CD8-positive, alpha-beta memory T cell (primary cell): Measurements from ENCODE around the gene ERC2. TPM values are rescaled to one million over a fixed set of nuclear protein-coding genes. Genes with fewer than 3 reads are reported as not detected.

ENCODE experiments used
- CTCF ChIA-PET: fragments of 350-600 bp; sonication (Branson Sonifier 250); formaldehyde crosslinking; loops from one replicate; lab custom pipeline; 2021; ENCODE audit warnings: antibody characterized with exemption; lab: Charles Lee
- POLR2A ChIA-PET: fragments of 350-600 bp; sonication (Branson Sonifier 250); formaldehyde crosslinking; loops from one replicate; lab custom pipeline; 2021; ENCODE audit warnings: antibody characterized with exemption; lab: Charles Lee
- DNase-seq, 5 donors: peaks; one replicate each; pipeline versions ENCODE4 v3.0.0 to v3.0.0-alpha.2; 2020 to 2022; ENCODE audit warnings: mixed read lengths in 1 of 5
- H3K27ac ChIP-seq: one replicate; pipeline ENCODE4 v1.7.0; 2013; ENCODE audit warnings: low read depth, mild to moderate bottlenecking, low read length, moderate library complexity
- H3K27me3 ChIP-seq: 2 replicates; pipeline ENCODE4 v1.7.0; 2013; ENCODE audit warnings: low read length, mild to moderate bottlenecking; ENCODE audit not compliant: insufficient read depth, poor library complexity, severe bottlenecking
- H3K36me3 ChIP-seq: 2 replicates; pipeline ENCODE4 v1.7.0; 2013; ENCODE audit warnings: mild to moderate bottlenecking, low read length, moderate library complexity; ENCODE audit not compliant: insufficient read depth
- H3K4me1 ChIP-seq: 2 replicates; pipeline ENCODE4 v1.7.0; 2013; ENCODE audit warnings: mild to moderate bottlenecking, low read length, moderate library complexity; ENCODE audit not compliant: insufficient read depth
- H3K4me3 ChIP-seq: 2 replicates; pipeline ENCODE4 v1.7.0; 2013; ENCODE audit warnings: mild to moderate bottlenecking, low read length
- H3K9me3 ChIP-seq: 2 replicates; pipeline ENCODE4 v1.7.0; 2013; ENCODE audit warnings: mild to moderate bottlenecking, low read length
- H3K27ac Mint-ChIP-seq, 8 donors: one replicate each; pipeline ENCODE4 v1.8.0; 2020 to 2021; ENCODE audit warnings: mixed read lengths in 8 of 8, mild to moderate bottlenecking in 6 of 8, inconsistent platforms in 3 of 8, moderate library complexity in 3 of 8
- H3K27me3 Mint-ChIP-seq, 2 donors: one replicate each; pipeline ENCODE4 v1.8.0; 2020 to 2021; ENCODE audit warnings: mixed read lengths in 2 of 2, mild to moderate bottlenecking in 1 of 2, moderate library complexity in 1 of 2
- H3K36me3 Mint-ChIP-seq, 3 donors: one replicate each; pipeline ENCODE4 v1.8.0; 2020 to 2021; ENCODE audit warnings: mixed read lengths in 3 of 3, inconsistent platforms in 1 of 3, mild to moderate bottlenecking in 1 of 3
- H3K4me1 Mint-ChIP-seq, 3 donors: one replicate each; pipeline ENCODE4 v1.8.0; 2020 to 2021; ENCODE audit warnings: mixed read lengths in 3 of 3, inconsistent platforms in 1 of 3, mild to moderate bottlenecking in 1 of 3
- H3K4me3 Mint-ChIP-seq, 7 donors: one replicate each; pipeline ENCODE4 v1.8.0; 2020 to 2021; ENCODE audit warnings: mixed read lengths in 7 of 7, mild to moderate bottlenecking in 6 of 7, moderate library complexity in 4 of 7, inconsistent platforms in 2 of 7
- H3K9me3 Mint-ChIP-seq, 5 donors: one replicate each; pipeline ENCODE4 v1.8.0; 2020 to 2022; ENCODE audit warnings: mixed read lengths in 5 of 5, mild to moderate bottlenecking in 3 of 5, moderate library complexity in 2 of 5, inconsistent platforms in 1 of 5
- polyA plus RNA-seq: library from polyadenylated mRNA; unstranded; fragments of 300-500 nt; fragmentation: Illumina TruSeq; gene quantifications from one replicate; pipeline ENCODE4 v1.2.3, GENCODE V29; 2021
- total RNA-seq, 2 experiments: library from RNA; stranded (reverse); gene quantifications; one replicate each; pipeline ENCODE4 v1.2.3, GENCODE V29; 2021

Gene ERC2
- total and polyA plus RNA-seq, 3 experiments from 2014 or later = not detected

- no peak overlapping the region for H3K27ac Mint-ChIP-seq
Measured at GRCh38 chr3:55782807-55783206, 685.5 kb downstream of the ERC2 start.

DNA sequence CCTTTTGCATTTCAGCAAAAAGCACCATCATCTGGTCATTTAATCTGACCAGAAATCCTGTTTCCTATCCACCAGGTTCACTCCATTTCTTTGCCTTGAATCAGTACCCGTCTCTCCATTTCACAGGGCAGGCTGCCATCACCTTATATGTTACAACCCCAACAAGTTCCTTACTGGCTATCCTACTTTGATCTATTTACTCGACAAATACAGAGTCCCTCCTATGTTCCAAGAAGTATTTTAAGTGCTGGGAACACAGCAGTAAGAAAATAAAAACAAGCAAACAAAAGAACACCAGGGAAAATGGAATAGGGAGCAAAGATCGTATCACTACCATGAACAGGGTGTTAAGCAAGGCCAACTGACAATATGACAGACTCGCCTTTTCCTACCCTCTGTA, 685.9 kb downstream of the ERC2 start:
- no peaks in the 10 kb centered on the region for H3K9me3 ChIP-seq
- no peaks in the 10 kb centered on the region for H3K27me3 Mint-ChIP-seq
- H3K27ac Mint-ChIP-seq = no peak overlapping the region
- peaks cover 0 to 4% (median 0%) of the 10 kb centered on the region in 5 donors for H3K9me3 Mint-ChIP-seq
- no peak overlapping the region for H3K4me3 Mint-ChIP-seq
- POLR2A ChIA-PET = no interaction called here
- DNase-seq = no peak
- H3K4me3 ChIP-seq = no peak overlapping the region
- CTCF ChIA-PET = no interaction called here
- no peaks in the 10 kb centered on the region for H3K27me3 ChIP-seq
- H3K36me3 ChIP-seq = no peaks in the 10 kb centered on the region
- no peak overlapping the region for H3K27ac ChIP-seq
- H3K4me1 Mint-ChIP-seq = no peaks in the 10 kb centered on the region
- H3K36me3 Mint-ChIP-seq = no peaks in the 10 kb centered on the region
- no peaks in the 10 kb centered on the region for H3K4me1 ChIP-seq

More at GRCh38 chr3:55782807-55783206, 685.5 kb downstream of the ERC2 start:
- H3K36me3 ChIP-seq = no peaks in the 10 kb centered on the region
- POLR2A ChIA-PET = no interaction called here
- no peaks in the 10 kb centered on the region for H3K27me3 ChIP-seq
- DNase-seq = no peak
- H3K9me3 ChIP-seq = no peaks in the 10 kb centered on the region
- H3K27ac ChIP-seq = no peak overlapping the region
- CTCF ChIA-PET = no interaction called here
- H3K4me3 Mint-ChIP-seq = no peak overlapping the region
- H3K4me1 ChIP-seq = no peaks in the 10 kb centered on the region
- no peaks in the 10 kb centered on the region for H3K36me3 Mint-ChIP-seq
- H3K4me1 Mint-ChIP-seq = no peaks in the 10 kb centered on the region
- H3K9me3 Mint-ChIP-seq = peaks cover 0 to 4% (median 0%) of the 10 kb centered on the region in 5 donors
- H3K27me3 Mint-ChIP-seq = no peaks in the 10 kb centered on the region
- H3K4me3 ChIP-seq = no peak overlapping the region

GRCh38 chr3:55780913-55781312, 687.4 kb downstream of the ERC2 start:
- ChIA-PET POLR2A (no interaction called here), CTCF (no interaction called here)
- H3K9me3 ChIP-seq = no peaks in the 10 kb centered on the region
- no peaks in the 10 kb centered on the region for H3K27me3 ChIP-seq
- Mint-ChIP-seq H3K36me3 (no peaks in the 10 kb centered on the region), H3K9me3 (peaks cover 0 to 9% (median 0%) of the 10 kb centered on the region in 5 donors), H3K4me1 (no peaks in the 10 kb centered on the region), H3K27me3 (no peaks in the 10 kb centered on the region), H3K27ac (no peak overlapping the region), H3K4me3 (no peak overlapping the region)
- no peak overlapping the region for H3K4me3 ChIP-seq
- H3K27ac ChIP-seq = no peak overlapping the region
- no peaks in the 10 kb centered on the region for H3K36me3 ChIP-seq
- no peaks in the 10 kb centered on the region for H3K4me1 ChIP-seq
- DNase-seq = no peak

DNA sequence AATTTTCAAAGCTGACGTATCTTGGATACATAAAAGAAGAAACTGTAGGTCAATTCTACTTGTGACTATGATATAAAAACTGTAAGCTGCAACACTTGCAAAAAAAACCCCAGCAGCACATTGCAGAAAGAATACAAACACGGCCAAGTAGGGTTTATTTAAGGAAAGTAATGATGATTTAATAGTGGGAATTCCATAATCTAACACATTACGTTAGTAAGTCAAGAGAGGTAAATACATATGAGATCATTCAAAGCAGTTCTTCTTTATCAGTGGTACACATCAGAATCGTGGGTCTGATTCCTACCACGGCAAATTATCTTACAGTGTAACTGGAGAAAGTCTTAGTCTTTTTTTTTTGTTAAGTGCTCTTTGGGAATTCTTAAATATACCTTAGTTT, 688.7 kb downstream of the ERC2 start:
- CTCF ChIA-PET = no interaction called here
- Mint-ChIP-seq H3K9me3 (peaks cover 0 to 9% (median 2%) of the 10 kb centered on the region in 5 donors), H3K4me1 (no peaks in the 10 kb centered on the region)

DNA sequence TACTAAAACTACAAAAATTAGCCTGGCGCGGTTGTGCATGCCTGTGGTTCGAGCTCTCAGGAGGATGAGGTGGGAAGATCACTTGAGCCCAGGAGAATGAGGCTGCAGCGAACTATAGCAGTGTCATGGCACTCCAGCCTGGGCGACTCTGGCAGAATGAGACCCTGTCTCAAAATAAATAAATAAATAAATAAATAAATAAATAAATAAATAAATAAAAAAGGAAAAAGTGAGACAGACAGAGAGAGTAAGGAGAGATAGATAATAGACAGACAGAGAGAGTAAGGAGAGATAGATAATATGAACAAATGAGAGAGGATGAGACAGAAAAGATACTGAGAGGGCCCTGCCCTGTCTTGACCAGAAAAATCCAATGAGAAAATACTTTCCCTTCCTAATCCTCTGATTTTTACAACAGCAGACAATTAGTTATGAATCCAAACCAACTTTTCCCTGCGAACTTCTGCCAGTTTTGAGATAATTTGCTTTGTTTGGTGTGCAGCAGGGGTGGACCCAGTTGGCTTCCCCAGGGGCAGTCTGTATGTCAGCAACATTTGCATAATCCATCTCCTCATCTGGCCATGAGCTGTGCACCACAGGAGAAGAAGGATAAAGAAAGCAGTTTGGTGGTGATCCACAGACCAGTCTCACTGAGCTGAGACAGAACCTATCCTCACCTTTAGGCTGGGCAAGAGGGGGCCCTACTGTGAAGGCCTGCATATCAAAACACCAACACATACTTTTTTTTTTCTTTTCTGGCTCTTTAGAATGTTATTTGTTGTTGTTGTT, 692.7 kb downstream of the ERC2 start:
- Histone ChIP-seq H3K9me3 (no peaks in the 10 kb centered on the region), H3K27ac (no peak overlapping the region), H3K4me3 (no peak overlapping the region), H3K36me3 (no peaks in the 10 kb centered on the region), H3K27me3 (no peaks in the 10 kb centered on the region), H3K4me1 (no peaks in the 10 kb centered on the region)
- Mint-ChIP-seq H3K27me3 (peaks cover 0 to 1% of the 10 kb centered on the region in 2 donors), H3K4me3 (no peak overlapping the region), H3K36me3 (peaks cover 0 to 3% (median 0%) of the 10 kb centered on the region in 3 donors), H3K4me1 (no peaks in the 10 kb centered on the region), H3K9me3 (peaks cover 0 to 10% (median 5%) of the 10 kb centered on the region in 5 donors), H3K27ac (no peak overlapping the region)
- ChIA-PET POLR2A (no interaction called here), CTCF (no interaction called here)
- no peak for DNase-seq

More for the DNA sequence above, 688.7 kb downstream of the ERC2 start:
- Histone ChIP-seq H3K4me3 (no peak overlapping the region), H3K4me1 (no peaks in the 10 kb centered on the region), H3K27me3 (no peaks in the 10 kb centered on the region), H3K27ac (no peak overlapping the region), H3K9me3 (no peaks in the 10 kb centered on the region), H3K36me3 (no peaks in the 10 kb centered on the region)
- DNase-seq = no peak
- Mint-ChIP-seq H3K27me3 (no peaks in the 10 kb centered on the region), H3K36me3 (no peaks in the 10 kb centered on the region), H3K27ac (no peak overlapping the region), H3K4me3 (no peak overlapping the region)
- POLR2A ChIA-PET = no interaction called here

DNA sequence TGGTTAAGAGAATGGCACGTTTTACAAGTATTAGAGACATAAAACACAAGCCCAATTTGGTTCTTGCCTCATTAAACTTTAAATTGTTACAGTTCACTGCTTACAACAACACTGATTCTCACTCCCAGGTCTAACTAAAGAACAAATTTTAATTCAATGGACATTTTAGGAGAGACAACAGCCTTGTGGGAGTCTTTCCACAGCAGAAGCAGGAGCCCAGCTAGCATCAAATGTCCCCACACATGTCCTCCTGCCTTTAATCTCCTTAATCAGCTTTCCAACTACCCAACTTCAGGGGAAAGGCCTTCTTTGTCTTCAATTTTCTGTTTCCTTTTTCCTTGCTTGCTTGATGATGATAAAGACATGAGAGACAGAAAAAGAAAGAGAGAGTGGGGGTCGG, 693.4 kb downstream of the ERC2 start:
- Histone ChIP-seq H3K4me1 (no peaks in the 10 kb centered on the region), H3K36me3 (no peaks in the 10 kb centered on the region), H3K4me3 (no peak overlapping the region), H3K27me3 (no peaks in the 10 kb centered on the region), H3K9me3 (no peaks in the 10 kb centered on the region), H3K27ac (no peak overlapping the region)
- H3K4me1 Mint-ChIP-seq = no peaks in the 10 kb centered on the region
- H3K4me3 Mint-ChIP-seq = no peak overlapping the region
- H3K27ac Mint-ChIP-seq = no peak overlapping the region
- CTCF ChIA-PET = no interaction called here
- peaks cover 0 to 3% (median 0%) of the 10 kb centered on the region in 3 donors for H3K36me3 Mint-ChIP-seq
- no peak for DNase-seq
- H3K27me3 Mint-ChIP-seq = peaks cover 0 to 2% of the 10 kb centered on the region in 2 donors
- POLR2A ChIA-PET = no interaction called here
- peaks cover 0 to 10% (median 5%) of the 10 kb centered on the region in 5 donors for H3K9me3 Mint-ChIP-seq

DNA sequence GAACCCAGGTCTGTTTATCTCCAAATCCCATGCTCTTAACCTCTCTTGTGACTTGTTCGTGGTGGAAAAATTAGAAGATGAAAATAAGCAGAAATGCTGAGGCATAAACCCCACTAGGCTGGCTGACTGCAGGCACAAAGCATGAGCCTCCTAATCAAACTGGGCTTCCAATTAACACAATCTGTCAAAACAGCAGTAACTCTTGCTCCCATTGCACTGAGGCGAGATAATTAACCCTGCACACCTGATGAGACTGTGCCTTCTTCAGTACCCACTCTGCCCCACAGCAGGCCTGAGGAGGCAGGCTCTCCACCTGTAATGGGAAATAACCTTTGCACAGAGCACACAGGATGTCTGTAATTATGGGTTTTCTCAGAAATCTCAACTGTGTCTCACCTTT, 696.8 kb downstream of the ERC2 start:
- CTCF ChIA-PET = no interaction called here
- peaks cover 0 to 2% of the 10 kb centered on the region in 2 donors for H3K27me3 Mint-ChIP-seq
- no peak overlapping the region for H3K4me3 Mint-ChIP-seq
- no peaks in the 10 kb centered on the region for H3K36me3 ChIP-seq
- DNase-seq = no peak
- H3K27ac ChIP-seq = no peak overlapping the region
- POLR2A ChIA-PET = no interaction called here
- no peak overlapping the region for H3K27ac Mint-ChIP-seq
- peaks cover 0 to 3% (median 0%) of the 10 kb centered on the region in 3 donors for H3K36me3 Mint-ChIP-seq
- H3K9me3 ChIP-seq = no peaks in the 10 kb centered on the region
- no peaks in the 10 kb centered on the region for H3K4me1 ChIP-seq
- H3K4me1 Mint-ChIP-seq = no peaks in the 10 kb centered on the region
- peaks cover 0 to 9% (median 4%) of the 10 kb centered on the region in 5 donors for H3K9me3 Mint-ChIP-seq
- no peak overlapping the region for H3K4me3 ChIP-seq
- no peaks in the 10 kb centered on the region for H3K27me3 ChIP-seq

DNA sequence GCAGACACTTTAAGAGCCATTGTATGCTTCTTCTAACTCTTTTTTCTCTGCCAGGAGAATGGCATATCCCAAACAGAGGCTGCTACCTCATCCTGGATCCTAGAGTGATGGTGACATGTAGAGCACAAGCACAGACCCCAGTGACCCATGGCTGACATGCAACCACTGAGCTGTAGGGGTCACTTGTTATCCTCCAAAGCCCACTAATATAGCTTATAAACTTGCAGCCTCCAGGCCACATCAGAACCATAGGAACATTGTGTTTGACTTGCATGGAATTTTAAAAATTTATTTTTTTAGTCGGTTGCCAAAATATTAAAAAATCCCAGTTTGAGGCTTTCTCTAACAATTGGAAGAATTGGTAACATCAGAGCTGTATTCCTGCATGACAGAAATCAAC, 698.2 kb downstream of the ERC2 start:
- no peak overlapping the region for H3K27ac Mint-ChIP-seq
- CTCF ChIA-PET = no interaction called here
- POLR2A ChIA-PET = no interaction called here
- peaks cover 0 to 4% (median 4%) of the 10 kb centered on the region in 5 donors for H3K9me3 Mint-ChIP-seq
- H3K36me3 ChIP-seq = no peaks in the 10 kb centered on the region
- H3K27ac ChIP-seq = no peak overlapping the region
- no peaks in the 10 kb centered on the region for H3K4me1 Mint-ChIP-seq
- no peaks in the 10 kb centered on the region for H3K27me3 ChIP-seq
- no peaks in the 10 kb centered on the region for H3K9me3 ChIP-seq
- no peak overlapping the region for H3K4me3 ChIP-seq
- peaks cover 0 to 3% (median 0%) of the 10 kb centered on the region in 3 donors for H3K36me3 Mint-ChIP-seq
- no peak for DNase-seq
- H3K4me3 Mint-ChIP-seq = no peak overlapping the region
- peaks cover 0 to 2% of the 10 kb centered on the region in 2 donors for H3K27me3 Mint-ChIP-seq
- H3K4me1 ChIP-seq = no peaks in the 10 kb centered on the region
